HUES64 (cell line): ENCODE measurements around the gene TRMT1.

ENCODE experiments used
- H3K27ac ChIP-seq: 2 replicates; pipeline ENCODE4 v1.7.0; 2013; ENCODE audit warnings: low read depth, low read length, inconsistent platforms
- H3K27me3 ChIP-seq: 2 replicates; pipeline ENCODE4 v1.6.1; 2013; ENCODE audit warnings: mild to moderate bottlenecking, low read length; ENCODE audit not compliant: insufficient read depth
- H3K36me3 ChIP-seq: 2 replicates; pipeline ENCODE4 v1.6.1; 2013; ENCODE audit warnings: mild to moderate bottlenecking, low read length; ENCODE audit not compliant: insufficient read depth
- H3K4me1 ChIP-seq: 2 replicates; pipeline ENCODE4 v1.6.1; 2013; ENCODE audit warnings: mild to moderate bottlenecking, low read length, moderate library complexity; ENCODE audit not compliant: insufficient read depth
- H3K4me3 ChIP-seq: 2 replicates; pipeline ENCODE4 v1.5.1; 2013; ENCODE audit warnings: mild to moderate bottlenecking, low read length, moderate library complexity
- H3K9ac ChIP-seq: 2 replicates; pipeline ENCODE4 v1.6.1; 2013; ENCODE audit warnings: mild to moderate bottlenecking, low read depth, low read length
- H3K9me3 ChIP-seq: 2 replicates; pipeline ENCODE4 v1.6.1; 2013; ENCODE audit warnings: low read depth, low read length; ENCODE audit not compliant: insufficient read depth
- WGBS: fragments of 150-250, 120-280 bp; methylation state at CpG from one replicate; pipeline ENCODE4 v1.1.7; 2013; ENCODE audit warnings: missing lambda C conversion rate; 5-methylcytosine and 5-hydroxymethylcytosine counted together

Gene TRMT1

GRCh38 chr19:13132471-13133180 is 16.1 kb upstream of the TRMT1 start:
- peaks cover 46% of the 10 kb centered on the region for H3K36me3 ChIP-seq

GRCh38 chr19:13130886-13131490 is 14.4 kb upstream of the TRMT1 start:
- no peaks in the 10 kb centered on the region for H3K27me3 ChIP-seq
- 94% methylated on average over 3 of the region's 3 CpGs for WGBS
- H3K4me1 ChIP-seq = no peaks in the 10 kb centered on the region
- no peak overlapping the region for H3K27ac ChIP-seq
- no peaks in the 10 kb centered on the region for H3K9me3 ChIP-seq
- peaks cover 36% of the 10 kb centered on the region for H3K36me3 ChIP-seq
- H3K9ac ChIP-seq = no peak overlapping the region
- H3K4me3 ChIP-seq = no peak overlapping the region

More at GRCh38 chr19:13132471-13133180, 16.1 kb upstream of the TRMT1 start:
- Histone ChIP-seq H3K9ac (no peak overlapping the region), H3K4me3 (no peak overlapping the region), H3K4me1 (no peaks in the 10 kb centered on the region), H3K27ac (no peak overlapping the region), H3K27me3 (no peaks in the 10 kb centered on the region), H3K9me3 (no peaks in the 10 kb centered on the region)
- WGBS = 94% methylated on average over 8 of the region's 8 CpGs

- WGBS = 95% methylated on average over 9 of the region's 9 CpGs
- Histone ChIP-seq H3K36me3 (peaks cover 26% of the 10 kb centered on the region), H3K4me1 (no peaks in the 10 kb centered on the region), H3K9ac (no peak overlapping the region), H3K4me3 (no peak overlapping the region), H3K9me3 (no peaks in the 10 kb centered on the region), H3K27me3 (no peaks in the 10 kb centered on the region), H3K27ac (no peak overlapping the region)
Observed at GRCh38 chr19:13129384-13129783, 12.8 kb upstream of the TRMT1 start.

- 76% methylated on average over 1 of the region's 1 CpG for WGBS
- Histone ChIP-seq H3K9me3 (no peaks in the 10 kb centered on the region), H3K9ac (no peak overlapping the region), H3K27me3 (no peaks in the 10 kb centered on the region), H3K36me3 (peaks cover 21% of the 10 kb centered on the region), H3K4me1 (no peaks in the 10 kb centered on the region), H3K4me3 (no peak overlapping the region), H3K27ac (no peak overlapping the region)
Observed at GRCh38 chr19:13128583-13128982, 12.0 kb upstream of the TRMT1 start.

- H3K36me3 ChIP-seq = peaks cover 19% of the 10 kb centered on the region
- no peak overlapping the region for H3K4me3 ChIP-seq
- H3K27me3 ChIP-seq = no peaks in the 10 kb centered on the region
- H3K4me1 ChIP-seq = no peaks in the 10 kb centered on the region
- H3K27ac ChIP-seq = no peak overlapping the region
- no peaks in the 10 kb centered on the region for H3K9me3 ChIP-seq
- H3K9ac ChIP-seq = no peak overlapping the region
- 94% methylated on average over 6 of the region's 6 CpGs for WGBS
Observed at GRCh38 chr19:13127811-13128575, 11.5 kb upstream of the TRMT1 start.

- Histone ChIP-seq H3K36me3 (peaks cover 17% of the 10 kb centered on the region), H3K27ac (no peak overlapping the region), H3K4me1 (no peaks in the 10 kb centered on the region), H3K9me3 (no peaks in the 10 kb centered on the region), H3K9ac (no peak overlapping the region), H3K4me3 (no peak overlapping the region), H3K27me3 (no peaks in the 10 kb centered on the region)
- over 99% methylated on average over 7 of the region's 9 CpGs for WGBS
Observed at GRCh38 chr19:13127051-13127450, 10.5 kb upstream of the TRMT1 start.

- Histone ChIP-seq H3K27me3 (no peaks in the 10 kb centered on the region), H3K9ac (no peak overlapping the region), H3K36me3 (peaks cover 31% of the 10 kb centered on the region), H3K4me1 (peaks cover 27% of the 10 kb centered on the region), H3K4me3 (no peak overlapping the region), H3K9me3 (no peaks in the 10 kb centered on the region), H3K27ac (no peak overlapping the region)
- WGBS = 89% methylated on average over 20 of the region's 20 CpGs
Observed at GRCh38 chr19:13122980-13123957, 6.7 kb upstream of the TRMT1 start.

- Histone ChIP-seq H3K4me3 (no peak overlapping the region), H3K9me3 (no peaks in the 10 kb centered on the region), H3K27ac (no peak overlapping the region), H3K27me3 (no peaks in the 10 kb centered on the region), H3K9ac (no peak overlapping the region), H3K4me1 (peaks cover 27% of the 10 kb centered on the region), H3K36me3 (peaks cover 31% of the 10 kb centered on the region)
- 94% methylated on average over 13 of the region's 13 CpGs for WGBS
Observed at GRCh38 chr19:13122275-13122878, 5.8 kb upstream of the TRMT1 start.

- WGBS = 91% methylated on average over 18 of the region's 18 CpGs
- Histone ChIP-seq H3K27me3 (no peaks in the 10 kb centered on the region), H3K4me1 (peaks cover 27% of the 10 kb centered on the region), H3K27ac (0 out of 2 replicates have a peak overlapping the region, but pooled peaks have one; percentile 14), H3K36me3 (peaks cover 30% of the 10 kb centered on the region), H3K9ac (no peak overlapping the region), H3K9me3 (no peaks in the 10 kb centered on the region), H3K4me3 (no peak overlapping the region)
Observed at GRCh38 chr19:13121551-13122274, 5.2 kb upstream of the TRMT1 start.

GRCh38 chr19:13120817-13121216 is 4.3 kb upstream of the TRMT1 start:
- Histone ChIP-seq H3K27me3 (no peaks in the 10 kb centered on the region), H3K36me3 (peaks cover 24% of the 10 kb centered on the region), H3K9ac (peak overlapping the region; percentile 21; the same call in 1 of the 2 replicates), H3K4me3 (peak overlapping the region; percentile 88), H3K27ac (peak overlapping the region; percentile 66; the same call in 1 of the 2 replicates), H3K9me3 (no peaks in the 10 kb centered on the region), H3K4me1 (peaks cover 27% of the 10 kb centered on the region)
- WGBS = 22% methylated on average over 10 of the region's 10 CpGs
